OCI-LY3 (cell line): ENCODE data around the gene S1PR4.

Experiments used
- CTCF ChIP-seq: fragments of 200-600, 300-600 bp; sonication (generic); IDR thresholded peaks from 2 replicates; pipeline ENCODE4 v1.5.1; 2014; ENCODE audit warnings: antibody characterized with exemption, low read length, low read depth
- EZH2phosphoT487 ChIP-seq: fragments of 200-600 bp; shearing (Covaris generic); IDR thresholded peaks from 2 replicates; pipeline ENCODE4 v1.6.1; 2018; ENCODE audit warnings: antibody characterized with exemption, mixed run types, low read depth

DNA sequence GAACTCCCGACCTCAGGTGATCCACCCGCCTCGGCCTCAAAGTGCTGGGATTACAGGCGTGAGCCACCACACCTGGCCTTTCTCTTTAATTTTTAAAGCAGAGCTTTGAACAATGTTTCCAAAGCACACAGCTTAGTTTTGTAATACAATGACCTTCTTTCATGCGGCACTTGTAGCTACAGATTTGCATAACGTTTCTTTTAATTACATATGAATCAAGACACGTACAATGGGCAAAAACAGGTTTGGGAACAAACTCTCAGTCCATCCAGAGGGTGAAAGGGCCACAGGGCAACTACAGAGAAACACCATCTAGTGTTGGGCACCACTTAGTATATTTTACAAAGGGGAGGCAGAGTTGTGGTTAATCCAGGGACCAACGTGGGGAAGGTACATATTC, 19.0 kb upstream of the S1PR4 start:
- no peak for TF ChIP-seq CTCF
- no peak for TF ChIP-seq EZH2phosphoT487
